LNCaP clone FGC (cell line): ENCODE measurements around the gene SP100.

Source experiments
- DNase-seq: peaks from one replicate; pipeline ENCODE4 v3.0.0-alpha.2; 2011; ENCODE audit warnings: low read depth
- H3K4me3 ChIP-seq: 2 replicates; pipeline ENCODE4 v1.5.1; 2011; ENCODE audit warnings: mild to moderate bottlenecking, low read depth, low read length, control low read depth
- CTCF ChIP-seq: IDR thresholded peaks from 2 replicates; pipeline ENCODE4 v1.5.1; 2012; ENCODE audit warnings: mild to moderate bottlenecking; ENCODE audit not compliant: control insufficient read depth, insufficient read depth; ENCODE audit errors: extremely low read depth

The SP100 gene

GRCh38 chr2:230411570-230412370 is 4.2 kb upstream of the SP100 start:
- no peak for DNase-seq
- TF ChIP-seq CTCF, result no peak
- peak overlapping the region; percentile 59 for H3K4me3 ChIP-seq

GRCh38 chr2:230412371-230412711 is 3.7 kb upstream of the SP100 start:
- H3K4me3 ChIP-seq, result peak overlapping the region; percentile 59
- DNase-seq, result no peak
- TF ChIP-seq CTCF, result no peak

GRCh38 chr2:230412846-230413245 is 3.2 kb upstream of the SP100 start:
- no peak for DNase-seq
- no peak overlapping the region for H3K4me3 ChIP-seq
- no peak for TF ChIP-seq CTCF

- TF ChIP-seq CTCF, result no peak
- DNase-seq, result no peak
Observed at GRCh38 chr2:230413479-230413878, 2.5 kb upstream of the SP100 start.

GRCh38 chr2:230414302-230414701 is 1.7 kb upstream of the SP100 start:
- H3K4me3 ChIP-seq, result no peak overlapping the region
- no peak for TF ChIP-seq CTCF

More at GRCh38 chr2:230413479-230413878, 2.5 kb upstream of the SP100 start:
- H3K4me3 ChIP-seq, result no peak overlapping the region

GRCh38 chr2:230417436-230417835 is 1.4 kb downstream of the SP100 start:
- no peak for TF ChIP-seq CTCF
- no peak overlapping the region for H3K4me3 ChIP-seq
- no peak for DNase-seq

More at GRCh38 chr2:230414302-230414701, 1.7 kb upstream of the SP100 start:
- DNase-seq, result no peak

GRCh38 chr2:230418341-230419016 is 2.5 kb downstream of the SP100 start:
- H3K4me3 ChIP-seq, result no peak overlapping the region
- no peak for TF ChIP-seq CTCF
- DNase-seq, result no peak
